Natural killer cell (primary cell): ENCODE data around the gene CMTM8. TPM values are rescaled to one million over a fixed set of nuclear protein-coding genes. Genes with fewer than 3 reads are reported as not detected.

Source experiments
- ATAC-seq, 3 donors: fragments of 150-1000 bp in 2 of 3; fragments of 200-7000 bp in 1 of 3; cut with Tn5 transposase; 1 replicate in 1 of 3; 2 replicates in 2 of 3; pipeline ENCODE4 v1.10.0; 2021; ENCODE audit warnings: mild to moderate bottlenecking in 2 of 3, moderate library complexity in 2 of 3
- DNase-seq, 2 donors: peaks; one replicate each; pipeline versions ENCODE4 v3.0.0 to v3.0.0-alpha.2; 2013 to 2021; ENCODE audit warnings: mixed read lengths in 1 of 2
- H3K27ac ChIP-seq: one replicate; pipeline ENCODE4 v1.5.1; 2013; ENCODE audit warnings: mild to moderate bottlenecking, low read length
- H3K27me3 ChIP-seq: one replicate; pipeline ENCODE4 v1.6.1; 2013; ENCODE audit warnings: low read length; ENCODE audit not compliant: control insufficient read depth, insufficient read depth
- H3K36me3 ChIP-seq: one replicate; pipeline ENCODE4 v1.6.1; 2013; ENCODE audit warnings: low read length; ENCODE audit not compliant: control insufficient read depth, insufficient read depth
- H3K4me1 ChIP-seq: one replicate; pipeline ENCODE4 v1.6.1; 2013; ENCODE audit warnings: low read length; ENCODE audit not compliant: control insufficient read depth, insufficient read depth
- H3K4me3 ChIP-seq: one replicate; pipeline ENCODE4 v1.5.1; 2013; ENCODE audit warnings: low read length
- H3K9me3 ChIP-seq: one replicate; pipeline ENCODE4 v1.6.1; 2013; ENCODE audit warnings: low read length; ENCODE audit not compliant: control insufficient read depth, insufficient read depth
- H3K27ac Mint-ChIP-seq, 2 donors: one replicate each; pipeline ENCODE4 v1.8.0; 2022; ENCODE audit warnings: mild to moderate bottlenecking in 2 of 2, mixed read lengths in 2 of 2, moderate library complexity in 1 of 2
- H3K27me3 Mint-ChIP-seq, 2 donors: one replicate each; pipeline ENCODE4 v1.8.0; 2022; ENCODE audit warnings: low read depth in 2 of 2, mixed read lengths in 2 of 2
- H3K36me3 Mint-ChIP-seq: one replicate; pipeline ENCODE4 v1.8.0; 2022; ENCODE audit warnings: mixed read lengths
- H3K4me1 Mint-ChIP-seq, 2 donors: one replicate each; pipeline ENCODE4 v1.8.0; 2022; ENCODE audit warnings: mixed read lengths in 2 of 2
- H3K4me3 Mint-ChIP-seq: one replicate; pipeline ENCODE4 v1.8.0; 2022; ENCODE audit warnings: mild to moderate bottlenecking, moderate library complexity, mixed read lengths
- H3K9me3 Mint-ChIP-seq, 2 donors: one replicate each; pipeline ENCODE4 v1.8.0; 2022; ENCODE audit warnings: mixed read lengths in 2 of 2
- CTCF ChIP-seq: fragments of 200-600 bp; IDR thresholded peaks from one replicate; pipeline ENCODE4 v1.8.0; 2022; ENCODE audit warnings: antibody characterized with exemption
- WGBS: methylation state at CpG from one replicate; pipeline ENCODE4 v1.1.7; 2013; ENCODE audit warnings: missing lambda C conversion rate; ENCODE audit not compliant: insufficient coverage; 5-methylcytosine and 5-hydroxymethylcytosine counted together
- intact Hi-C: fragments of 100-400 bp; cut with micrococcal nuclease; formaldehyde crosslinking; loops from one replicate; pipeline ENCODE4 v1.14.2; 2022
- total RNA-seq, 4 donors: library from RNA; stranded (reverse); fragments of 120-200 nt in 1 of 4; gene quantifications; one replicate each; pipeline versions ENCODE4 v1.2.3 to v1.2.4, GENCODE V29; 2013 to 2022

The CMTM8 gene
- total RNA-seq, 3 donors from 2014 or later (not counting 1 experiment from before 2014, with no cell fraction given) = 0.31 to 0.88 (median 0.83) TPM

- ATAC-seq (no peak), DNase-seq (no peak)
- WGBS = 89% methylated on average over 2 of the region's 2 CpGs
- H3K27me3 ChIP-seq = no peaks in the 10 kb centered on the region
- peaks cover 8% of the 10 kb centered on the region for H3K4me1 ChIP-seq
- Mint-ChIP-seq H3K4me1 (peaks cover 5 to 12% of the 10 kb centered on the region in 2 donors), H3K4me3 (no peak overlapping the region), H3K27me3 (peaks cover 4 to 8% of the 10 kb centered on the region in 2 donors), H3K9me3 (no peaks in the 10 kb centered on the region), H3K36me3 (no peaks in the 10 kb centered on the region), H3K27ac (no peak overlapping the region)
- H3K9me3 ChIP-seq = no peaks in the 10 kb centered on the region
- TF ChIP-seq CTCF = no peak
- H3K36me3 ChIP-seq = no peaks in the 10 kb centered on the region
- H3K27ac ChIP-seq = no peak overlapping the region
- no peak overlapping the region for H3K4me3 ChIP-seq
- intact Hi-C loops = no loop called here
Observed at GRCh38 chr3:32281570-32282106, 43.2 kb downstream of the CMTM8 start.

- Histone ChIP-seq H3K4me3 (no peak overlapping the region), H3K27me3 (no peaks in the 10 kb centered on the region), H3K9me3 (no peaks in the 10 kb centered on the region), H3K36me3 (no peaks in the 10 kb centered on the region), H3K27ac (no peak overlapping the region), H3K4me1 (peaks cover 8% of the 10 kb centered on the region)
- peaks cover 4 to 8% of the 10 kb centered on the region in 2 donors for H3K27me3 Mint-ChIP-seq
- H3K9me3 Mint-ChIP-seq = no peaks in the 10 kb centered on the region
- no peaks in the 10 kb centered on the region for H3K36me3 Mint-ChIP-seq
- DNase-seq = no peak
- 83% methylated on average over 4 of the region's 4 CpGs for WGBS
- peaks cover 5 to 12% of the 10 kb centered on the region in 2 donors for H3K4me1 Mint-ChIP-seq
- ATAC-seq = no peak
- H3K4me3 Mint-ChIP-seq = no peak overlapping the region
- H3K27ac Mint-ChIP-seq = no peak overlapping the region
- intact Hi-C loops = no loop called here
- TF ChIP-seq CTCF = no peak
Observed at GRCh38 chr3:32282578-32283154, 44.2 kb downstream of the CMTM8 start.

GRCh38 chr3:32283304-32283703 lies 44.8 kb downstream of the CMTM8 start:
- Histone ChIP-seq H3K9me3 (no peaks in the 10 kb centered on the region), H3K36me3 (no peaks in the 10 kb centered on the region), H3K4me3 (no peak overlapping the region), H3K4me1 (peaks cover 9% of the 10 kb centered on the region), H3K27me3 (no peaks in the 10 kb centered on the region), H3K27ac (no peak overlapping the region)
- WGBS = 70% methylated on average over 14 of the region's 14 CpGs
- Mint-ChIP-seq H3K9me3 (no peaks in the 10 kb centered on the region), H3K4me1 (peaks cover 5 to 12% of the 10 kb centered on the region in 2 donors), H3K4me3 (no peak overlapping the region), H3K27ac (no peak overlapping the region), H3K36me3 (no peaks in the 10 kb centered on the region), H3K27me3 (peaks cover 4 to 8% of the 10 kb centered on the region in 2 donors)
- intact Hi-C loops = no loop called here
- DNase-seq (no peak), ATAC-seq (no peak)
- no peak for TF ChIP-seq CTCF
